Stimulated activated CD4-positive, alpha-beta T cell treated with anti-CD3 and anti-CD28 coated beads, Interleukin-4, amount 100 ng/mL, for 1 hour (primary cell): Measurements from ENCODE around the gene AAK1.
A peak's percentile ranks its signal among the peaks of the same experiment; 100 is the strongest.

Experiments used
- DNase-seq: peaks from one replicate; pipeline ENCODE4 v3.0.0-alpha.2; 2020

AAK1 gene

GRCh38 chr2:69524799-69525198 is 118.7 kb downstream of the AAK1 start:
- no peak for DNase-seq

DNA sequence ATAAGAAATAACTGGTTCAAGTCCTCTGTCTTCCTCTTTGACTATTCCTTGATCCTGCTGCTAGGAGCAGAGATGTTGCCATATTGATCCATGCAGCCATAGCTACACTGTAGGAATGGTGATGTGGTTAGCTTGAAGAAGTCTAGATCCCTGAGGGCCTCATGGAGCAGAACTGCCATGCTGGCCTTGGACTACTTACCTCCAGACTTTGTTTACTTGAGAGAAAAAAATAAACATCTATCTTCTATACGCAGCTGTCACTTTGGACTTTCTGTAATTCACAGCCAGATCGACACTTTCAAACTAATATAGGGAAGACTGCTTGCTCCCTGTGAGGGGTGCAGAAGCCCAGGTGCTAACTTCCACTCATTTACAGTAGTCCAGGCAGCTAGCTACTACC is 121.8 kb downstream of the AAK1 start:
- no peak for DNase-seq

GRCh38 chr2:69518841-69519240 is 124.7 kb downstream of the AAK1 start:
- no peak for DNase-seq

- no peak for DNase-seq
Measured at GRCh38 chr2:69517410-69517809, 126.1 kb downstream of the AAK1 start.

- DNase-seq: no peak
Measured at GRCh38 chr2:69514819-69515218, 128.7 kb downstream of the AAK1 start.

GRCh38 chr2:69514406-69514805 is 129.1 kb downstream of the AAK1 start:
- DNase-seq: no peak

DNA sequence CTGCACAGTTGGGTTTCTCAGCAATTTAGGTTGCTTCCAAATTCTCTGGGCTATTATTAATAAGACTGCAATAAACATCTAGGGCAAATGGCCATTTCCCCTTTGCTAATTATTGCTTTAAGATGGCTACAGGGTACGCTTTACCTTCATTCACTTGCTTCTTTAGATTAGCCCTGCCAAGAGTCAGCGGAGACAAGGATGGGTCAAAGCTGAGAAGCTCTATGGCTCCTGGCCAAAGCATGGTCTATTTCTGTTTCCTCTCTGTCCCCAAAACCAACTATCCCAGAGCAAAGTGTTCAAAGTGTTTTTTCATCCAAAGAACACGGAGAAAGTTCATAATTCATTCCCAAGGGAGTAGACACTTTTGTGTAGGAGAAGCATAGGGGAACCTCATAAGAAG is 131.1 kb downstream of the AAK1 start:
- DNase-seq: no peak

GRCh38 chr2:69510204-69510603 is 133.3 kb downstream of the AAK1 start:
- no peak for DNase-seq

- no peak for DNase-seq
Measured at GRCh38 chr2:69509750-69510140, 133.8 kb downstream of the AAK1 start.

- no peak for DNase-seq
Measured at GRCh38 chr2:69509011-69509749, 134.4 kb downstream of the AAK1 start.

- DNase-seq: no peak
Measured at GRCh38 chr2:69505710-69506109, 137.8 kb downstream of the AAK1 start.

DNA sequence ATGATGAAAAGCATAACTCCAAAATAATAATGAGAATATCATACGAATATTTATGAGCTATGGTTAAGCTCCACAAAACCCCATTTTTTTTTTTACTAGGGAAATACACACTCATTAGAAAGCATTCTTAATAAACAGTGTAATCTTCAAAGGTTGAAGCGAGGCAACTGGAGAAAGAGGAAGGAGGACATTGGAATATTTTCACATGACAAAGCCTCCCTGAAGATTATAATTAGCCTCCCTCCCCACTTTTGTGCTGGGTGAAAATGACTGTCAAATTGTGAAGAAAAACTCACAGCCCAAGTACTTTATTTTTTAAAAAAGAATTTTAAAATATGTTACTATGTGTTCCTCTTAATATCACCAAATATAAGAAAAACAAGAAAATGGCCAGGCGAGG is 142.2 kb downstream of the AAK1 start:
- DNase-seq: no peak

- no peak for DNase-seq
Measured at GRCh38 chr2:69499966-69500365, 143.6 kb downstream of the AAK1 start.

GRCh38 chr2:69499242-69499641 is 144.3 kb downstream of the AAK1 start:
- DNase-seq: no peak

DNA sequence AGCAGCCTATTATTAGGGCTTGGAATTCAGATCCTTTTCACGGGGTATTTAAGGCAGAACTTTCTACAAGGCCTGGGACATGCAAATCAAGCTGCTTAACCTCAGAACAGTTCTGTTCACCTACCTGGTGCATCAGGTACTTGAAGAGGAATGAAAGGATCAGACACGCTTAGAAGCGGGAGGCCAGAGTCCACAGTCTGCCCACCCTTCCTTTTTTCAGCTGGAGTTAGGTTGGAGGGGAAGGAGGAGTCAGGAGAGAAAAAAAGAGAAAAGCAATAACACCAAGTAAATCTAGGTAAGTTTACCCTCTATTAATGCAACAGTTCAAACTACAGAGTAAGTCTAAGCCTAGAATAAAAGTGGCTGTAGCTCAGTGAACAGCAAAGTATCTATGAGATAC is 147.7 kb downstream of the AAK1 start:
- no peak for DNase-seq

DNA sequence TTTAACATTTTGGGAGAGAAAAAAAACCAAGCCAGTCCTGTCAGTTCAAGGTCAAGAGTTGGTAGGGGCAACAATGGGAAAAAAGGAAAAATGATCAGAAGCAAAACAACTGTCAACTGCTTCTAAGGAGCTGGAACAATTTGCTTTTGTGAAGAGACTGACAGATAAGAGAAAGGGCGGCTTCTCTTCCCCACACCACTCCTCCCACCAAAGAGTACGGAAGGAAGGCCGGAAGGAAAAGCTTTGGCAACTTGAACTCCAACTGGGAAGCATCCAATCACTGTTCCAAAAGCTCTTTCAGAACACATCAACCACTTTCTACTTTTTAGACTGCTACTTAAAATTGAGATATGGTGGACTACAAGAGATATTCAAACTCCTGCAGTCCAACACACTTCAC is 148.5 kb downstream of the AAK1 start:
- DNase-seq: no peak

DNA sequence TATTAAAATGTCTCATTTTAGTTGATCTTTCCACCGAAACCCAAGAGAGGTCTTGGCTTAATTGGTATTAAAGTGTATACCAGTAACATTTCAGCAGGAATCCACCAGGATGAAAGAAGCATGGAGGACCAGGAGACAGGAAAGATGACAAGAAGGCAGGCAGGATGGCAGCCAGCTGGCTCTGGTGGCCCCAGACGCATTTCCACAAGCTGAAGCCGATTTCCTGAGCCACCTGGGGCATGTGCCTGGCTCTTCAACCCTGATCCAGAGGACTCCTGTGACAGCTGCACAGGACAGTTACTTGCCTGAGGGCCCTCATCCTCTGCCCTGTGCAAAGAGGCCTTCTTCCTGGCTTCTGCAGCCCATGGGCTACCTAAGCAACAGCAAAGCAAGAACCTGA is 149.4 kb downstream of the AAK1 start:
- no peak for DNase-seq

- DNase-seq: no peak
Measured at GRCh38 chr2:69493268-69493667, 150.3 kb downstream of the AAK1 start.

- no peak for DNase-seq
Measured at GRCh38 chr2:69491864-69492263, 151.7 kb downstream of the AAK1 start.

DNA sequence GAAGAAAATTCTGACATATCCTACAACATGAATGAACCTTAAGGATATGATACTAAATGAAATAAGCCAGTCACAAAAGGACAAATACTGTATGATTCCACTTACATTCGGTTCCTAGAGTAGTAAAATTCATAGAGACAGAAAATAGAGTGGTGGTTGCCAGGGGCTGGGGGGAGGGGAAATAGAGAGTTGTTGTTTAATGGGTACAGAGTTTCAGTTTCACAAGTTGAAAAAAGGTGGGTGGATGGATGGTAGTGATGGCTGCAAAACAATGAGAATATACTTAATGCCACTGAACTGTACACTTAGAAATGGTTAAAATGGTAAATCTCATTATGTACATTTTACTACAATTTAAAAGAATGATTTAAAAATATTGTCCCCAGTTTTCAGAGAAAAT is 153.1 kb downstream of the AAK1 start:
- DNase-seq: peak; percentile 13

DNA sequence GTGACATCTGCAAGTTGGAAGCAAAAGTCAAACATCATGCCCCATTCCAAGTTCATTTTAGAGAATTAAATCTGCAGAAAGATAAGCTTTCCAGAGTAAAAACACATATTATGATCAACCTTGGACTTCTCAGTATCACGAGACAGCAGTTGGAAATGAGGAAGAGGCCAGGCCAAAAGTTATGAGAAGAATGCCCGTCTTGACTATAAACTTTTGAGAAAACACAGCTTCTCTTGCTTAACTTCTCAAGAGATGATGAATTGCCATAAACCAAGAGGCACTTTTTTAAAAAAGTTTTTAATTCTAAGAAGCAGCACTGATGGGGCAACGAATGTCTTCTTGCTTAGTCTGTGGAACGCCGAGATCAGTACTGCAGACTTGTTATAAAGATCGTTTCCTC is 153.7 kb downstream of the AAK1 start:
- DNase-seq: no peak

DNA sequence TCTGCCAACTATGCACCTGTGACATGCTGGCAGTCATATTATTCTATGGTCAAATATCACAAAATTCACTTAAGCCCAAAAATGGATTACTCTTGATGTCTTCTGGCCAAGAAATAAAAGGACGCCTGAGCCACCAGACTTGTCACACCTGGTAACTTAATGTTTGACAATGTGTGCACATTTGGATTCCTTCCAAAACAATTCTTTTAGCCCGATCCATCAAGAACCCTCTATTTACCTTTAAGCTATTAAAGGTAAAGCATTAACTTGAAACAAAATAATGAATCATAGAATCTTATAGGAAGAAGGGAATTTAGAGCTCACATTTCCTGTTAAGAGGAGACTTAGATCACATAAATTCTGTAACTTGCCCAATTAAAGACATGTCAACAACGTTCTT is 159.8 kb downstream of the AAK1 start:
- DNase-seq: no peak

DNA sequence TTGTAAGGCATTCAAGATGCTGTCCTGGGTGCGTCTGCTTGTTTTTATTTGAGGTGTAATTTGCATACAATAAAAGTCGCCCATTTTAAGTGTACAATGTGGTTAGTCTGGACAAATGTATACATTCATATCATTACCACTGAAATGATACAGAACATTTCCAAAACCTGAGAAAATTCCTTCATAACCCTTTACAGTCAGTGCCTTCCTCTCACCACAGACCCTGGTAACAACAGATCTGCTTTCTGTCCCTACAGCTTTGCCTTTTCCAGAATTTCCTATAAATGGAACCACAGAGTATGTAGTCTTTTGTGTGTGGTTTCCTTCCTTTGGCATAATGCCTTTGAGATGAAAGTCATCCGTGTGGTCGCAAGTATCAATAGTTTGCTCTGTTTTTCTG is 160.5 kb downstream of the AAK1 start:
- DNase-seq: no peak

GRCh38 chr2:69482471-69482870 is 161.1 kb downstream of the AAK1 start:
- no peak for DNase-seq

DNA sequence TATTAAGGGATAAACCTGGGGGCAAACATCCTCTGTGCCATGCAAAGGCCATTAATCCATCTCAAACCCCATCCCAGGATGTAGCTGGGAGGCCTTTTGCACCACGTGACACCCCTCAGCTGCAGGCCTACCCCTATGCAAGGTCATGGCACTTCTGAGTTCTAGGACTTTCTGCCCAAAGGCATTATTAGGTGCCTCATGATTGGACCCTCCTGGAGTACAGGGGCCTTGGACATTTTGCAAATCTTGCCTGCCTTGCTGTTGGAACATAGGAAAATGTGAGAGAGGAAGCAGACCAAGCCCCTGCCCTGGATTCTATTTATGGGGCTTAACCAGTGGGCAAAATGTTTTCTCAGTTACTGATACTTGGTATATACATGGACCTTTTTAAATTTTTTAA is 162.1 kb downstream of the AAK1 start:
- DNase-seq: no peak

- DNase-seq: no peak
Measured at GRCh38 chr2:69477627-69478026, 165.9 kb downstream of the AAK1 start.
